ENCODE data around the gene SLC44A3. TPM values are rescaled to one million over a fixed set of nuclear protein-coding genes. Genes with fewer than 3 reads are reported as not detected.

The SLC44A3 gene
- total and polyA plus RNA-seq, 11 donors: 1.3 to 8.8 (median 5.8) TPM

- H3K9me3 ChIP-seq: no peaks in the 10 kb centered on the region
- H3K4me1 ChIP-seq: peaks cover 8 to 99% (median 70%) of the 10 kb centered on the region in 12 donors
- peak overlapping the region in 2 of 12 donors; percentile 1 to 18 for H3K27ac ChIP-seq
- intact Hi-C loops (cut with DNase I): loop anchor here in 3 of 10 donors (5.0 to 10.0 kb wide), 3 partner anchors 63 to 125 kb away; no protein-coding TSS in a partner anchor
- H3K4me3 ChIP-seq: peak overlapping the region in 1 of 12 donors; percentile 1
- no peak for TF ChIP-seq CTCF (IDR thresholded peaks at IDR 0.05)
- no peak for TF ChIP-seq POLR2A (IDR thresholded peaks at IDR 0.05)
- WGBS, 4 donors: 42 to 57% (median 46%) methylated on average over 3 of the region's 3 CpGs
- no peaks in the 10 kb centered on the region for H3K27me3 ChIP-seq
- DNase-seq: no peak
- ATAC-seq: peak in 1 of 4 donors; percentile 28
- H3K36me3 ChIP-seq: peaks cover 0 to 7% (median 0%) of the 10 kb centered on the region in 9 donors
Measured at GRCh38 chr1:94920061-94920460, 99.9 kb downstream of the SLC44A3 start.

GRCh38 chr1:94921977-94922376 is 101.8 kb downstream of the SLC44A3 start:
- H3K4me1 ChIP-seq: peaks cover 8 to 81% (median 67%) of the 10 kb centered on the region in 12 donors
- TF ChIP-seq CTCF (IDR thresholded peaks at IDR 0.05) (no peak), POLR2A (IDR thresholded peaks at IDR 0.05) (no peak)
- intact Hi-C loops (cut with DNase I): loop anchor here in 3 of 10 donors (5.0 to 10.0 kb wide), 3 partner anchors 65 to 123 kb away; no protein-coding TSS in a partner anchor
- no peaks in the 10 kb centered on the region for H3K9me3 ChIP-seq
- peaks cover 0 to 3% (median 0%) of the 10 kb centered on the region in 9 donors for H3K36me3 ChIP-seq
- peak overlapping the region in 3 of 12 donors; percentile 0 to 99 (median 98) for H3K27ac ChIP-seq
- peak overlapping the region in 4 of 12 donors; percentile 13 to 95 (median 82) for H3K4me3 ChIP-seq
- DNase-seq (no peak), ATAC-seq (no peak)
- 94 to 96% (median 94%) methylated on average over 1 of the region's 1 CpG for WGBS, 4 donors
- peaks cover 0 to 19% (median 0%) of the 10 kb centered on the region in 9 donors for H3K27me3 ChIP-seq

- H3K36me3 ChIP-seq: peaks cover 0 to 3% (median 0%) of the 10 kb centered on the region in 9 donors
- DNase-seq (no peak), ATAC-seq (no peak)
- WGBS, 4 donors: 49 to 65% (median 52%) methylated on average over 8 of the region's 8 CpGs
- no peaks in the 10 kb centered on the region for H3K9me3 ChIP-seq
- intact Hi-C loops (cut with DNase I): loop anchor here in 3 of 10 donors (5.0 to 10.0 kb wide), 3 partner anchors 66 to 122 kb away; no protein-coding TSS in a partner anchor
- H3K27ac ChIP-seq: peak overlapping the region in 8 of 12 donors; percentile 13 to 99 (median 96)
- peaks cover 0 to 24% (median 0%) of the 10 kb centered on the region in 9 donors for H3K27me3 ChIP-seq
- H3K4me3 ChIP-seq: peak overlapping the region in 9 of 12 donors; percentile 1 to 95 (median 80)
- H3K4me1 ChIP-seq: peaks cover 8 to 77% (median 62%) of the 10 kb centered on the region in 12 donors
- TF ChIP-seq POLR2A (IDR thresholded peaks at IDR 0.05) (no peak), CTCF (IDR thresholded peaks at IDR 0.05) (no peak)
Measured at GRCh38 chr1:94922761-94923331, 102.7 kb downstream of the SLC44A3 start.

GRCh38 chr1:94925004-94925403 is 104.8 kb downstream of the SLC44A3 start:
- H3K4me1 ChIP-seq: peaks cover 8 to 78% (median 59%) of the 10 kb centered on the region in 12 donors
- intact Hi-C loops (cut with DNase I): loop anchor here in 8 of 10 donors (2.0 to 10.0 kb wide), 10 partner anchors 37 to 120 kb away; no protein-coding TSS in a partner anchor
- WGBS, 4 donors: 0 to 4% (median 1%) methylated on average over 2 of the region's 2 CpGs
- no peak for TF ChIP-seq CTCF (IDR thresholded peaks at IDR 0.05)
- no peak for TF ChIP-seq POLR2A (IDR thresholded peaks at IDR 0.05)
- ATAC-seq: no peak
- peaks cover 0 to 3% (median 0%) of the 10 kb centered on the region in 9 donors for H3K36me3 ChIP-seq
- H3K4me3 ChIP-seq: peak overlapping the region in 11 of 12 donors; percentile 69 to 95 (median 81)
- H3K27ac ChIP-seq: peak overlapping the region; percentile 95 to 100 (median 97)
- peak in 2 of 5 donors; percentile 30 to 37 for DNase-seq
- no peaks in the 10 kb centered on the region for H3K9me3 ChIP-seq
- H3K27me3 ChIP-seq: peaks cover 0 to 24% (median 0%) of the 10 kb centered on the region in 9 donors

Data from heart left ventricle (tissue), 16 donors.